Stimulated activated CD8-positive, alpha-beta memory T cell treated with anti-CD3 and anti-CD28 coated beads, Interleukin-12 subunit alpha, Interleukin-12 subunit beta, amount 100 ng/mL, for 24 hours (primary cell): Measurements from ENCODE around the gene ADCY7.

Experiments
- DNase-seq: peaks from one replicate; pipeline ENCODE4 v3.0.0-alpha.2; 2020; ENCODE audit errors: extremely low read depth

The ADCY7 gene

DNA sequence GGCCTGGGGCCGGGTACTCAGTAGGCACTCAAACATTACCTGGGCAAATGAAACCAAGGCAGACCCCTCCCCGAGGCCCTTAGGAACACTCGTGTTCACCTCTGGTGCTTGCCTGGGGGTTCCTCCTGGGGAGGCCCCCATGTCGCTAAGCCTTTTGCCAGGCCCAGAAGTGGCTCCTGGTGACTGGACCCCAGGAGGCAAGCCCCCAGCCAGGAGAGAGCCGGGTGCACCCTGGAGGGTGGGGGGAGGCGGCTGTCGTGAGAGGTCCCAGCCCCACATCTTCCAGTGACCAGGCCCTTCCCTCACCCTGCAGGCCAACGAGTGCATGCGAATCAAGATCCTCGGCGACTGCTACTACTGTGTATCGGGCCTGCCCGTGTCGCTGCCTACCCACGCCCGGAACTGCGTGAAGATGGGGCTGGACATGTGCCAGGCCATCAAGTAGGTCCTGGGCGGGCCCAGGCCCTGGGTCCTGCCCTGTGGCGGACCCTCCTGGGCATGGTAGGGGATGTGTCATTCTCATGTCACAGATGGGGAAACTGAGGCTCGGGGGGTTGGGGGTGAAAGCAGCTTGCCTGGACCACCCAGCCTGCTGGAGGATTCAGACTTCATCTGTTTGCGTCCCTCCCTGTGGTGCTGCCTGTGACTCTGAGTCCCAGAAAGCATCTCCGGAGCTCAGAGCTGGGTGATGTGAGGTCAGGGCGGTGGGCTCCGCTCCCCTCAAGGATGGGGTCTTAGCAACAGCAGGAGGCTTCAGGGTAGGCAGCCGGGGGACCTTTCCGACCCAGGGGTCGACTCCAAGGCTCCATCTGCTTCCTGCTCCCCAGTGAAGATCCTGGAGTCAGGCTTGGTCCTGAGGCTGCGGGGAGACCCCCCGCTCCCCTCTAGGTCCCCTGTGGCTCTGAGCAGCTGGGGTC lies 32.5 kb downstream of the ADCY7 start:
- DNase-seq: no peak

DNA sequence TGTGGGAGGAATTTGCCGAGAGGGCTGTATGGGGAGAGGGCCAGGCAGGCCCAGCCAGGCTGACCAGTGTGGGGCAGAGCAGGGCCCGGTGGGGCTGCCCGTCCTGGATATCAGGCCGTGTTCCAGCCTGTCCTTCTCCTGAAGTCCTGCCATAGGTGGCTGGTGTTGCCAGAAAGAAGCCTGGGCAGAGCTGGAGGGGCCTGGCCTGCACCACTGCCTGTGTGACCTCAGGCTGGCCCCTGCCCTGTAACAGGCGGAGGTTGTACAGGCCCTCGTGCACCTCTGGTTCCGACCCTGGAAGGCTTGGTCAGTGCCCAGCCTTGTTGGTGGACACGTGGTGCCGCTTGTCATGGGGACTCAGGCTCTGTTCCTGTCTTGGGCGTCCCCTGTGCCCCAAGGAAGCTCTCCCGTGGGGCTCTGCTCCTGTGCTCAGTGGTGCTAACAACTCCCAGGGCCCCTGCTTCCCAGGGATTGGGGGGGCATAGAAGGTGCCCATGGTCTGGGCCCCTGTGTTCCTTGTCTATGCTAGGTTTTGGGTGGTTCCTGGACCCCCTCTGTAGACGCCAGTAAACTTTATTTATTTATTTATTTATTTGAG lies 33.3 kb downstream of the ADCY7 start:
- DNase-seq: no peak

DNA sequence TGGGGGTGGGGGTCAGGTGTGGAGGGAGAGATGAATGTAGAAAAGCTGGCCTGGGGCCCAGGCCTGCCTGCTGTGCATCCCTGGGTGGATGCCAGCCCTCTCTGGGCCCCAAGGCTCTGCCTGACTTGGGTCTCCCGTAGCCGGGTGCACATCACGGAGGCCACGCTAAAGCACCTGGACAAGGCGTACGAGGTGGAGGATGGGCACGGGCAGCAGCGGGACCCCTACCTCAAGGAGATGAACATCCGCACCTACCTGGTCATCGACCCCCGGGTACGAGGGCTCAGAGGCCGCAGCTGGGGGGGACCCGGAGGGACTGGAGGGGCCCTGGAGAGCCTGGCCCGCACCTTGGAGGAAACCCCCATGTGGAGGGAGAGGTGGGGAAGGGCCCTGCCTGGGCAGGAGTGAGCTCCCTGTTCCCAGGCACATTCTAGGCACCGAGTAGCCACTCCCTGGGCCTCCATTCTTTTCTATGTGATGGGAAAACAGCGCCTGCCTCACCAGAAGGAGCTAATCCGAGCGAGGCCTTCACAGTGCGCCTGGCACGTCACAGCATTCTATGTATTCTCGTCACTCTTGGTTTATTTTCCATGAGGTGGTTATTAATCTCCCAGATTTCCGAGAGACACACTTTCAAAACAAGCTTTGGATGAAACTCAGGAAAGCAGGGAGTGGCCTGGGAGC lies 34.7 kb downstream of the ADCY7 start:
- DNase-seq: no peak

DNA sequence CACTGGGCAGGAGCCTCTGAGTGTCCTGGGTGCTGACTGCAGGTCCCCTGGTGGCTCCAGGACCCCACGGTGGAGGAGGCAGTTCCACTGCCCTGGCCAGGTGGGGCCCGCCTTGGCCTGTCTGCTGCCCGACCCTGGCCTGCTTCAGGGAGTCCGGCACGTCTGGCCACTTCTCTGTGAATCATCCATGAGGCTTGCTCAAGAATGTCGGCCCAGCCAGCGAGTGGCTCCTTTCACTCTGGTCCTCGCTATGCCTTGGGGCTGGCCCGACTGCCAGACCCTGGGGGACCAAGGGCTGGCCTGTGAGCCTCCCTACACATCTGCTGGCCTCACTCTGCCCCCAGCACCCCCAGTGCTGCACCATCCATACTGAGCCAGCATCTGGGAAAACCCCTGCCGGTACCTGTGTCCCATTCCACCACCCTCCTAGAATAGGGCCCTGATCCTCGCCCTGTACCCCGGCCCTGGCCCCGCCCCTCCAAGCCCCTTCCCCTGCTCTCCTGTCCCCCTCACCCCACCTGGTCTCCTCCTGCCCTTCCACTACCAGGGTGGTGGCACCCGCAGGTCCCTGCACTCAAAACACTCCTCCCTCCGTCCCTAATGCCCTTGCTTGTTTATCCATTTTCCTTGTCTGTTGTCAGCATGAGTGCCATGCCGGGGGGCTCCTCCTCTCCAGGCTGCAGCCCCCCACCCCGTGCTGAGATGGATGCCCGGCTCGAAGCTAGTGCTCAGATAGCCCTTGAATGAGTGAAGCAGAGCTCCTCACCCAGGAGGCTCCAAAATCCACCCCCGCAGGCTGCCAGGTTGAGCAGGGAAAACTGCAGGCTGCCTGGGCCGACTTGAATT lies 35.5 kb downstream of the ADCY7 start:
- DNase-seq: no peak

DNA sequence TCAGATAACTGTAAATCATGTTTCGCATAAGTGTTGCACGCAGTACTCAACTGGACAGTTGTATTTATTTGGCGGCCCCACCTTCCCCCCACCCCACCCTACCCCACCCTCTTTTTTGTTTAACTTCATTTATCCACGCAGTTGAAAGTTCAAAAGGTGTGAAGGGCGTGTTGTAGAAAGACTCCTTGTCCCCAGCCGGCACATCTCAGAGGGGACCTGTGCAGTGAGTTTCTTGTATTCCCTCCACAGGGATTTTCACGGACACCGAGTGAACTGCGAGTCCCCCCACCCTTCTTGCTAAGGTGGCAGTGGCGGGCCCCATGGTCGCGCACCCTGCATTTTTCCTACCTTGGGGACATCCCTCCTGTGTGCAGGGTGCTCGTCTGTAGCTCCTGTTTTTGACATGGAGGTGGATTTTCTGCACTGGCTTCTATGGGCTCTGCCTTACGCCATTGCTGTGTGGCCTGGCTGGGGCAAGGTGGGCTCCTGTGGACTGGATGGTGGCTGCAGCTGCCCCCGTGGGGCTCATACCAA lies 36.2 kb downstream of the ADCY7 start:
- DNase-seq: no peak

DNA sequence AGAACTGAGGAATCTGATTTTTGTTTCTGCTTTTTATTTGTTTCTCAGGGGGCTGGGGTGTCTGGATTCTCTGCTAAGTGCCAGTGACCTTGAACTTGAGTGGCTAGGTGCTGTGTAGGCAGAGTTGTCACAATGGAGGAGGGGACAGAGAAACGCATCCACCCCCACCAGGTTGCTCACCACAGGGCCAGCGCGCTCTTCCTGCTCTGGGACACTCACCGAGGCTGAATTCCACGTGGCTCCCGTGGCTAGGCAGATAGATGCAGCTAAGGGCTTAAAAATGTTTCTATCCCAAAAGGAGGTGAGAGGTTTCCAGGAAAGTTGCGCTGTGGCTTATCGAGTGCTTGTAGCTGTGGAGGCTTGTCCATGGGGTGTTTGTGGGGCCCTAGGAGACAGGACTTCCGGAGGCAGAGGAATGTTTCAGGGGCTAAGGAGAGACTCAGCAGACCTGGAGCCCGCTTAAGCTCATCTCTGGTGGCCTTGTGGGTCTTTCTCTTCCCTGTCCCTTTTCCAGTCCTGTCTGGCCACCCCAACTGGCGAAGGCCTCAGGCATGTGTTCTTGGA lies 36.8 kb downstream of the ADCY7 start:
- DNase-seq: no peak

DNA sequence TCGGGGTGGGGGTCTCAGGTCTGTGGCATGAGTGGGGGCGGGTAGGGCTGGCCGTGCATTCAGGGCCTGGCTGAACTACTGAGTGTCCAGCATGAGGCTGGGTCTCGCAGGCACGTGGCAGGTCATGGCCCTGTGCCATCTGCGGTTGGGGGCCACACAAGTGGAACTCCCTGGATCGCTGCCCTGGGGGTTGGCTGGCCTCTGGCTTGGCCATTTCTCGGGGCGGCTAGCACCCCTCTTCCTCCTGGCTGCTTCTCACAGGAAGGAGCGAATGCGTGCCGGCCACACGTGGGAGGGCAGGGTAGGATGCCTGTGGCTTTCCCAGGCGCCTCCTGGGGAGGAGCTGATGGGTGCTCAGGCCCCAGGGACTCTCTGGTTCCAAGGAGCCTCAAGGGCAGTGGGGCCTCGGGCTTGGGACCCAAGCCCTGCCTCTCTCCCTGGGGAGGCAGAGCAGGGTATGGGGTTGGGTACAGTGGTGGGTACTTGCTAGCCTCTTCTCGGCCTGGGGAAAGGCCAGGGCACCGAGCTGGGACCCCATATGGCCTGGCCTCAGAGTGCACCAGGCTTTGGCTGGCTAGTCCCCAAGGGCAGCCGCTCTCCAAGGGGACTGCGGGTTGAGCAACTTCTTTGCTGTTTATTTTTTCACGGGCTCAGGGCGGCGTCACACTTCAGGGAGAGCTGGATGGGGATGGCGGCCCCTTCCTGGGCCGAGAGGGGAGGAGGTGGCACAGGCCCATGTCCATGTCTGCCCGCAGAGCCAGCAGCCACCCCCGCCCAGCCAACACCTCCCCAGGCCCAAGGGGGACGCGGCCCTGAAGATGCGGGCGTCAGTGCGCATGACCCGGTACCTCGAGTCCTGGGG lies 37.5 kb downstream of the ADCY7 start:
- no peak for DNase-seq

DNA sequence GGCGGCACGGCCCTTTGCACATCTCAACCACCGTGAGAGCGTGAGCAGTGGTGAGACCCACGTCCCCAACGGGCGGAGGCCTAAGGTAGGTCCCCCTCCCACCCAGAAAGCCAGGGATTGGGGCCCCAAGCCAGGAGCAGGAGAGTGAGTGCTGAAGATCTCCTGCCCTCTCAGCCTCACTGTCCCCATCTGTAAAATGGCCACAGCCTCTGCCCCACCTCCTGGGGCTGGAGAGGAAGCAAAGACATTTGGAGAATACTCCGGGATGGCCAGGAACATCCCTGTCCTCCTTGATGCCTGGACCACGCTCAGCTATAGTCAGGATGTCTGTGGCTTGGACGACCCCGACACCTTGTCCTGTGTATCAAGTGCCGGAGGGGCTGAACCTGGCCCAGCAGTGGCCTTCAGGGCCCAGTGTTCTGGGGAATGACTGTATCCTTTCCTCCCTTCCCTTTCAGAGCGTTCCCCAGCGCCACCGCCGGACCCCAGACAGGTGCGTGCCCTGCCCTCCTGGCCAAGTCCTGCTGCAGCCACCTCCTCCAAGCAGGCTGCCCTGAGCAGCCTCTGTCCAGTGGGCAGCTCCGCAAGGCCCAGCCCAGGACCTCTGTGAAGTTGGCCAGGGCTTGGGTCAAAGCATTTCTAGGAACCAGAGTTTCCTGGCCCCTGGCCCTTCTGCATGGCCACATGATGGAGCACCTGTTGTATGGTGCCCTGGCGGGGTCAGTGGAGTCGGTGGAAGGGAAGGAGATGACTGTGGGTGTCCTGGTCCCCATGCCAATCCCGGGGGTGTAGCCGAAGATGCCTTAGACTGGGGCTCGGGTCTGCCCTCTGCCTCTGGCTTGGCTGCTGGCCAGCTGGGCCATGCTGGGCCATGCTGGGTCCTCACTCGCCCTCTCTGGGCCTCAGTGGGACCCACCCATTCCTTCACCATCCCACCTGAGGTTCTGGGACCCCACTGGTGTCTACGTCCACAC lies 38.4 kb downstream of the ADCY7 start:
- DNase-seq: no peak

DNA sequence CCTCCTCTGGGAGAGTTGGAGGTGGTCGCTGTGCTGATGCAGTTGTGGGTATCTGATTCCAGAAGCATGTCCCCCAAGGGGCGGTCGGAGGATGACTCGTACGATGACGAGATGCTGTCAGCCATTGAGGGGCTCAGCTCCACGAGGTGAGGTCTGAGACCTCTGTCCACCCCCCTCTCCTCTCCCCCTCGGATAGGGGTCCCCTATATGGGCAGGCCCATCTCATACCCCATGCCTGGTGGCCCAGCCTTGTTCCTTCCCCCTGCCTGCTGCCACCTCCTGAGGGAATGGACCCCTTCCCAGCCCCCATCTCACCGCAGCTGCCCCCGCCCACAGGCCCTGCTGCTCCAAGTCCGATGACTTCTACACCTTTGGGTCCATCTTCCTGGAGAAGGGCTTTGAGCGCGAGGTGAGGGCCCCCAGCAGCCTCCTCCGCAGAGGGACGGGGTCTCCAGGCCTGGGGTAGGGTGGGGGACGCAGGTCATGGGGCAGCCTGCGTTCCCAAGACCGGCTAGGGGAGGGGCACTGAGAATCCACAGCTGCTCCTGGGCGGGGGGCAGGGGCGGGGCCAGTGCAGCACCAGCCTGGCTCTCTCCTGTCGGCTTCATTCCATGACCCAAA lies 39.2 kb downstream of the ADCY7 start:
- DNase-seq: no peak

DNA sequence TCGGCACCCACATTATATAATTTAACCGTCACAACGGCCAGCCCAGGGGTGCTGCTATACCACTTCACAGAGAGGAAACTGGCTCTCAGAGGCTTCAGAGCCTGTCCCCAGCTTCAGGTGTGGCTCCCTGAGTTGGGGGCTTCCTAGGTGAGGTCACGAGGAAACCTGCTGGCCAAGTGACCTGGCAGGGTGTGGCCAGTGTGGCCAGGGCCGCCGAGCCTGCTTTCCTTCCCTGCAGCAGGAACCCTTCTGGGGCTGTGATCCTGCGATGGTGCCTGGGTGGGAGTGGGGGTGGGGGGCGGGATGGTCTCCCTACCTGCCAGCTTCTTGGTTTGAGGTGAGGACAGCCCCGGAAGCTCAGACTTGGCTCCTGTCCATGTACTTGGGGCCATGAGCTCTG lies 39.9 kb downstream of the ADCY7 start:
- no peak for DNase-seq

DNA sequence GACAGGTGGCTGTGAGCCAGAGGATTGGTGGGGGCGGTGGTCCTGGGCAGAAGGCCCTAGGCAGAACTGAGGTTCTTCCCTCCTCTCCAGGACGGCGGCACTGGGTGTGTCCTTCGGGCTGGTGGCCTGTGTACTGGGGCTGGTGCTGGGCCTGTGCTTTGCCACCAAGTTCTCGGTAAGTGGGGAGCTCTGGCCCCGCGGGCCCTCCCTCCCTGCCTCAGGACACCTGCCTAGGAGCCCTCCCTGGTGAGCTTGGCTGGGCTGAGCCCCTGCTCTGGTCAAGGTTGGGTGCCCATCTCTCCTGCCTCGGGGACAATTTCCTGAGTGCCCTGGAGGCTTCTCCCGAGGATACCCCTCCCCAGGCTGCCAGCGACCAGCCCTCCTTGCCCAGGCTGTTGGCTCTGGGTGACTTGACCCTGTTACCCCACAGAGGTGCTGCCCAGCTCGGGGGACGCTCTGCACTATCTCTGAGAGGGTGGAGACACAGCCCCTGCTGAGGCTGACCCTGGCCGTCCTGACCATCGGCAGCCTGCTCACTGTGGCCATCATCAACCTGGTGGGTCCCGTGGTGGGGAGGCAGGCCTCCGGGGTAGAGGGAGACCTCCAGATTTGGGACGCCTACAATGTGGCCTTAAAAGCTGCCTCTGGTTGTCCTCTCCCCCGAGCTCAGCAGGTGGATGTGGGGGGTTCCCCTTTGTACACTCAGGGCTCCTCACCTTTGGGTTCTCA lies 42.0 kb downstream of the ADCY7 start:
- no peak for DNase-seq

DNA sequence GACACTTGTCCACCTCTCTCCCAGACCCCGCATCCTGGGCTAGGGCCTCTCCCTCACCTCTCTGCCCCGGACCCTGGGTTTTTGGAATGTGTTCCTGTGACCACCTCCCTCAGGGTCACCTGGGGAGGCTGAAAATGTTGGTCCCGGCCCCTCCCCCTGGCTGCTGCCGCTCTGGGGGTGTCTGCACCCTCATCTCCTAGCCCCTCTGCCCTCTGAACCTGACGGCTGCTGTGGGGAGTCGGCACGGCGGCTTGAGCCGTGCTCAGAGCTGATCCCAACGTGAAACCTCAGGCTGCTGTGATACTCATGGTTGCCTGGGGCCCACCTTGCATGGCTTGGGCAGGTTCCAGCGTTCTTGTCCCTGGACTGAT lies 42.8 kb downstream of the ADCY7 start:
- no peak for DNase-seq

DNA sequence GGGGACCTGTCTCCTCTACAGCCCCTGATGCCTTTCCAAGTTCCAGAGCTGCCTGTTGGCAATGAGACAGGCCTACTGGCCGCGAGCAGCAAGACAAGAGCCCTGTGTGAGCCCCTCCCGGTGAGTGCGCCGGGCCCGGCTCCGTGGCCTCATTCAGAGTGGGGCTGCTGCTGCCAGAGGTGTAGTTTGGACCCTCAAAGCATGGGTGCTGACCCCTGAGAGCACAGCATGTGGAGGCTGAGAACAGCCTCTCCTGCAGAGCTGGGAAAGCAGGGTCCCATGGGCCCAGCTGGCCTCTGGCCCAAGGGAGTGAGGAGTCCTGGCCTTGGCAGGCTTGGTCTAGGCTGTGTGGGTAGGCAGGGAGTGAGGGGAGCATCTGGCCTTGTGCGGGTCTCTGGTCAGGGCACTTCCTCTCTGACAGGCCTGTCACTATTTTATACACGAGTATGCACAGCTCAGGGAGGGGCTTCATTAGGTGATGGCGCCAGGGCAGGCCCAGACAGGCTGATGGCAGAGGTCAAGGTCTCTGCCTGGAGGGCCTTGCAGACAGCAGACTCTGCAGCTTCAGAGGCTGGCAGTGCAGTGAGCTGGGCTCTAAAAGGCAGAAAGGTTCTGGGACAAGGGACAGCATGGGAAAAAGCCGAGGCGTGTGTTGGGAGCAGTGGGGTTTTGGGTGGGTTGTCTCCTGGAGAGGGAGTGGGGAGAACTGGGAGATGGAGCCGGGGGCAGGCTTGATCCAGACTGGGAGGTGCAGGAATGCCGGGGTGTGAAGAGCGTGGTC lies 43.4 kb downstream of the ADCY7 start:
- DNase-seq: no peak

DNA sequence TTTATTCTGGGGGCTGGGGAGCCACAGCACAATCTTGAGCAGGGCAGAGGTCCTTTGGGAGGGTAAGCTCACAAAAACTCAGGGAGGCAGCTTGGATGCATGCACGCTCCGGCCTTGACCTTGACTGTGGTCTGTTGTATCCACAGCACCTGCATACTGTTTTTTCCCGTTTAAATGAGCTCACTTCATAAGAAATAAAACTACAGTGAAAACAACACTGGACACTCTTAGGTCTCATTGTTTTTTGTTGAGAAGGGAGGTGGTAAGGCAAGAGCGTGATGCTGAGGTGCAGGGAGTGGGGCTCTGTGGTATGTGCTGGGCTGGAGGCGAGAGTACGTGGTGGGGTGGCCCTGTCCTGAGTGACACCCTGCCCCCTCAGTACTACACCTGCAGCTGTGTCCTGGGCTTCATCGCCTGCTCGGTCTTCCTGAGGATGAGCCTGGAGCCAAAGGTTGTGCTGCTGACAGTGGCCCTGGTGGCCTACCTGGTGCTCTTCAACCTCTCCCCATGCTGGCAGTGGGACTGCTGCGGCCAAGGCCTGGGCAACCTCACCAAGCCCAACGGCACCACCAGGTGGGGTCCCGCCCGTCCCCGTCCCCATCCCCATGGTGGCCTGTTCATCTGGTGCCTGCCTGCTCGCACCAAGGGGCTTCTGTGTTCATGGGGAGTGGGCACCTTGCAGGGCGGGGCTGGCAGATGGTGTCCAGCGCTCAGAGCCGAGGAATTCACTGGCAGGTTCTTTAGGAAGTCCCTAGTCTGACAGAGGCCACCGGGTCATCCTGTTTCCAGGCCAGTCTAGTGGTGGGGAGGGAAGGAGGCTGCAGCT lies 44.2 kb downstream of the ADCY7 start:
- DNase-seq: no peak

DNA sequence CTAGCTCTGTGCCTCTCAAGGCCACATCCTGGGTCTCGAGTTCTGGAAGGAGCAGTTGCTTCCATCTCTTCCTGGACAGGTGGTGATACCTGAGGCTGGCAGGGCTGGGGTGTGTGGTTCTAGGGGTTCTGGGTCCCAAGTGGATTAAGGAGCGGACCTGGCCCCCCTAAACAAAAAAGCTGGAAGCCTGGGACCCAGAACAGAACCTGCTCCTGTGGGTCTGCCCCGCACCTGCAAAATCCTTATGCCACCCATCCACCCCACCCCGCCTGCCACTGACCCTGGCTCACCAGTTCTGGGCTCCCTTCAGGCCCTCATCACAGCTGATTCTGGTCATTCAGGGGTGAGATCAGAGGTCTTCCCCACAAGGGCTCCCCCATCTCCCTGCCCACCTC lies 44.8 kb downstream of the ADCY7 start:
- DNase-seq: no peak

DNA sequence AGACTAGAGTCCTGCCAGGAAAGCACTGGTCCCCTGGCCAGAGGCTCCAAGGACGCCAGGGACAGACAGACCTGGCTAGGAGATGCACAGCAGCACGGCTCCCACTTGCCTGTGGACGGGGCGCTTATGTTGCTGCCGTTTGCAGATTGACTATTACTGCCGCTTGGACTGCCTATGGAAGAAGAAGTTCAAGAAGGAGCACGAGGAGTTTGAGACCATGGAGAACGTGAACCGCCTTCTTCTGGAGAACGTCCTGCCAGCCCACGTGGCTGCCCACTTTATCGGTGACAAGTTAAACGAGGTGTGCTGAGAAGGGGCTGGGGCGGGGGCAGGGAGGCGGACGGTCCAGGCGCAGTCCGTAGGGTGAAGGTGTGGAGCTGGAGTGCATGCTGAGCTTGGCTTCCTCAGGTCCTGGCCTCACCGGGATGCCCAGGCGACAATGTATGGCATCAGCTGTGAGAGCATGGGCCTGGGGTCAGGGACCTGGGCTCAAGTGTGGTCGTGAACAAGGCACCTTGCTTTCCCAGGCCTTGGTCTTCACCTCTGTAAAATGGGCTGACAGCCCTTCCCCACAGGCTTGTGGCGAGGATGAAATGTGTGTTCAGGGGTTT lies 45.6 kb downstream of the ADCY7 start:
- DNase-seq: no peak
